ENCODE data around the gene FADS2. TPM values are rescaled to one million over a fixed set of nuclear protein-coding genes. Genes with fewer than 3 reads are reported as not detected.
"Not testable (repeated sequence)": the region's sequence is repeated elsewhere in the genome, so short reads cannot be mapped to it uniquely, and the experiment has no call there.

The FADS2 gene
- total RNA-seq, 1 experiment from 2014 or later: not detected

GRCh38 chr11:61868571-61869428, 40.7 kb downstream of the FADS2 start:
- no peak for DNase-seq (ENCODE audit: low spot score)

DNA sequence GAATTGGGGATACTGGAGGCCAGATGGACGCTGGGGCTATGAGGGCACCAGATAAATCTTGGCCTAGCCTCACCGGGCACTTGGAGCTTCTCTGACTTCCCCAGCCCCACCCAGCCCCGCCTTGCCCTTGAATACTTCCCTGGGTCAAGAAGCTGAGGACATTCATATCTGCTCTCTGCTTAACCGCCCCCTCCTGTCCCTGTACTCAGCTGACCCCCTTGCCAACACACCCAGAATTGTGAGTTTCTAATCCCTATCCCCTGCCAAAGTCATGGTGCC, 41.3 kb downstream of the FADS2 start:
- no peak for DNase-seq (ENCODE audit: low spot score)

GRCh38 chr11:61869708-61870451, 41.8 kb downstream of the FADS2 start:
- DNase-seq (ENCODE audit: low spot score): no peak

- DNase-seq (ENCODE audit: low spot score): no peak
Measured at GRCh38 chr11:61870541-61871031, 42.5 kb downstream of the FADS2 start.

DNA sequence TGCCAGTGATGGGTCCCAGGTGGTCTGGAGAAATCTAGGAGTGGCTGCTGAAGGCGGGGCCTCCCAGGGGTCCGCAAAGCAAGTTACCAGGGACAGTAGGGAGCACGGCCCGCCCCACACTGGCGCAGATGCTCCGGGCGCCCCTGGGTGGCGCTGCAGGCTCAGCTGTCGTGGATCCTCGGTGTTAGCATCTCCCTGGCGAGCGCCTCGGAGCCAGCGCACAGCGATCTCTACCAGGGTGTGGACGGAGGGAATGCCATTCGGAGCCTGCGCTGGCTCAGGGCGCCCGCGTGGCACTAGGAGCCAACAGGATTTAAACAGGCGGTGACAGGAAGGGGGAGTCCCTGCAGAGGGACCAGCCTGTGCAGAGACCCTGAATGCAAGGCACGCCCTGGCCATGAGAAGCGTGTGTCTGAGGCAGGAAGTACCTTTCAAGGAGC, 43.1 kb downstream of the FADS2 start:
- peak; percentile 84 for DNase-seq (ENCODE audit: low spot score)

GRCh38 chr11:61872935-61873565, 45.0 kb downstream of the FADS2 start:
- no peak for DNase-seq (ENCODE audit: low spot score)

DNA sequence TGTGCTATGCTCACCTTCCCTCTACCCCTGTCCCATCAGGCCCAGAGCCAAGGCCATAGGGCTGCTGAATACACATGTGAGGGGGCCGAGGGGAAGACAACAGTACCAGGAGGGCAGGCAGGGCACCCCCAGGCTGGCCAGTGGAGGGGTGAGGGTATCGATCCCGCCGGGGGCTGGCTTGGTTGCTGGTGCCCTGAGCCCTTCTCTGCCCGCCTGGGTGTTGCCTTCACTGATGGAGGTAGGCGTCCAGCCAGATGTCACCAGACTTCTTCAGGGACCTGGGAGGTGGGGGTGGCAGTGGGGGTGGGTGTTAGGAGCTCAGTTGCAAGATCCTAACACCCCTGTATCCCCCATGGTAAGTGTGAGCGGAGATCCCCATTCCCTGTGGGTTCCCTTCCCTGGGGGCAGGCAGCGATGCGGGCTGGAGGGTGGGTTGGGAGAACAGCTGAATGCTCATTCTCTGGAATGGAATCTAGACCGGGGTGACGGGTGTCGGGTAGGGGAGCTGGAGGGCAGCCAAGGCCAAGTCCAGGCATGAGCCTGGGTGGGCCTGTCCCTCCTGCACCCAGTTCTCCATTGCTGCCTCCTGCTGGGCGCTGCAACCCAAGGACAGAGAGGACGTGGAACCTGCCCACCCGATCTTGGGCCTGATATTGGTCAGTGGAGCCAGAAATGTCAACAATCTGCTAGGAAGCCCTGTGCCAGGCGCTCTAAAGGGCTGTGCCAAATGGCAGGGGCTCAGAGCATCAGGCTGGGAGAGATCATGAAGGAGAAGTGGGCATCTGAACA, 45.7 kb downstream of the FADS2 start:
- DNase-seq (ENCODE audit: low spot score): no peak

DNA sequence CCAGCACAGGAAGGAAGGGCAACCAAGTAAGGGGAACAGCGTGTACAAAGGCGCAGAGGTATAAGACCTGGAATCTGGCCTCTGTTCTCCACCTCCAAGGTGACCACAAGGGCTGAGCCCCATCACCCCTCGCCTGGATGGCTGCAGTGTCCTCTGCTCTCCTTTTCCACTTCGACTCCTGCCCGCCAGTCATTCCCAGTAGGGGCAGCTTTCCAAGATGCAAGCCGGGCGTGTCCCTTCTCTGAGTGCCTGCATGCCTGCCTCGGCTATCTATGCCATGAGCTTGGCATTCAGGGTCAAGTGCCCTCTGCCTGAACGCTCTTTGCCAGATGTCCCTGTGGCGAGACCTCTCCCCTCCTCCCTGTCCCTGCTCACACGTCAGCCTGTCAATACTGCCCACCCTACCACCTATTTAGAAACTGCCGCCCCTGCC, 46.3 kb downstream of the FADS2 start:
- DNase-seq (ENCODE audit: low spot score): no peak

DNA sequence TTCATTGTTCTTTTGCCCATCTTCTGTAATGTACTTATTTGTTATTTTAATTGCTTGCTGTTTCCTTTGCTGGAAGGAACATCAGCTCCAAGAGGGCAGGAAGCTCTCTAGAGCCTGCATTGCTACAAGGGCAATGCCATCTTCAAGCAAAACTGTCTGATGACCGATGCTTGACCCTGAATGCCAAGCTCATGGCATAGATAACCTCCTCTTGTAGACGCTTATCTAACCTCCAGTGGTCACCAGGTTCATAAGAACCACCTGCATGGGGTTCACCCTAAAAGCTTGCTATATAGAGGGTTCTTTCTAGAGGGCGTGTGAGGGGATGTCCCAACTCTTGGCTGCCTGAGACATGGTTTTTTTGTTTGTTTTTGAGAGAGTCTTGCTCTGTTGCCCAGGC, 46.8 kb downstream of the FADS2 start:
- DNase-seq (ENCODE audit: low spot score): no peak

GRCh38 chr11:61875698-61876097, 47.6 kb downstream of the FADS2 start:
- no peak for DNase-seq (ENCODE audit: low spot score)

DNA sequence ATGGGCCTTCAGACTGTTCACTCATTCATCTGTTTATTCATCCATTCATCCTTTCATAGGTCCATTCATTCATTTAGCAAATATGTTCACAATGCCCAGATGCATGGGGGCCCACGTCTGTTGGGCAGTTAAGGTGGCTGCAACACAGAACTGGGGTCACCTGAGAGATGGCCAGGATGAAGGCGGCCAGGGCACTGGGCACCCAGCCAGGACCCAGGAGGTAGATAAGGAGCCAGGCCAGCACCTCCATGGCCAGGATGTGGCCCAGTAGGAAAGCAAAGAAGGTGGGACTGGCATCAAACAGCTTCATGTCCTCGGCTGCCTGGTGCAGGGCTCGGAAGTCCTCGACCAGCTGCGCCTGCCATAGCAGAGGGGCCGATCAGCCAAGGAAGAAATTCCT, 51.1 kb downstream of the FADS2 start:
- no peak for DNase-seq (ENCODE audit: low spot score)

GRCh38 chr11:61880031-61880430, 51.9 kb downstream of the FADS2 start:
- DNase-seq (ENCODE audit: low spot score): no peak

GRCh38 chr11:61880454-61880853, 52.4 kb downstream of the FADS2 start:
- no peak for DNase-seq (ENCODE audit: low spot score)

DNA sequence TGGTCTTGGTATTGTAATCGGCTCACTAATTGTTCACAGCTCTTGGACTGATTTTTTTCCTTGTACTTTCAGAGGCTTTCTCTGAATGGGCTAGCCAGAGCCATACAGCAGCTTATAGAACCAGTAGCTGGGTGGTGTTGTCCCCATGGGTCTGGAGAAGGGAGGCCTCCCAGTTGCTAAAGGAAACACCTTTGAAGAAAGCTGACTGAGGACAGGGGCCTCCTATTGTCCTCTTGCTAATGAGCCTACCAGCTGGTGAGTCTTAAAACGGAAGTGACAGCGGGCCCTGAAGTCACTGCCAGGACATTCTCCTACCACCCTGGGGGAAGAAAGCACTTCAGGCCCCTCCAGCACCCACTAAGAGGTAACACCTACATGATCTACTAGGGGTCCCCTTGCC, 53.3 kb downstream of the FADS2 start:
- DNase-seq (ENCODE audit: low spot score): no peak

GRCh38 chr11:61882267-61882666, 54.2 kb downstream of the FADS2 start:
- not testable (repeated sequence) for DNase-seq (ENCODE audit: low spot score)

DNA sequence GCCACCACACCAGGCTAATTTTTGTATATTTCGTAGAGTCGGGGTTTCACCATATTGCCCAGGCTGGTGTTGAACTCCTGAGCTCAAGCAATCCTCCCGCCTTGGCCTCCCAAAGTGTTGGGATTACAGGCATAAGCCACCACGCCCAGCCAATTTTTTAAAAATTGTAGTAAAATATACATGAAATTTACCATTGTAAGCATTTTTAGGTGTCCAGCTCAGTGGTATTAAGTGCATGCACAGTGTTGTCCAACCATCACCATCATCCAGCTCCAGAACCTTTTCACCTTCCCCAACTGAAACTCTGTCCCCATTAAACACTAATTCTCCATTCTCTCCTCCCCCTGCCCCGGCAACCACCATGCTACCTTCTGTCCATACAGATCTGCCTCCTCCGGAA, 54.8 kb downstream of the FADS2 start:
- DNase-seq (ENCODE audit: low spot score): no peak

DNA sequence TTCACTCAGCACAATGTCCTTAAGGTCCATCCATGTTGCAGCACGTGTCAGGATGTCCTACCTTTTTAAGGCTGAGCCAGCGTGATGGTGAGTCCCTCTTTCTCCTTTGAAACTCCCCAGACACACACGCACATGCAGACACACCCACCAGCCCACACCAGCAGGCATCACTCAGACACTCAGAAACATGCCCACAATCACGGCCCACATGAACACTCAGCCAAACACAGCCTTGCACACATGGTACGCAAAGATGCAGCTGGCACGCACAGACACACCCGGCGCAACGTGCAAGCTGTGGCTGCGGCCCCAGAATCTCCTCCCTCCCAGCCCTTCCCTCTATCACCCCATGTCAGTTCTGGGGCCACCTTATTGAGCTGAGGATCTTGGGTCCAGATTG, 55.2 kb downstream of the FADS2 start:
- no peak for DNase-seq (ENCODE audit: low spot score)

DNA sequence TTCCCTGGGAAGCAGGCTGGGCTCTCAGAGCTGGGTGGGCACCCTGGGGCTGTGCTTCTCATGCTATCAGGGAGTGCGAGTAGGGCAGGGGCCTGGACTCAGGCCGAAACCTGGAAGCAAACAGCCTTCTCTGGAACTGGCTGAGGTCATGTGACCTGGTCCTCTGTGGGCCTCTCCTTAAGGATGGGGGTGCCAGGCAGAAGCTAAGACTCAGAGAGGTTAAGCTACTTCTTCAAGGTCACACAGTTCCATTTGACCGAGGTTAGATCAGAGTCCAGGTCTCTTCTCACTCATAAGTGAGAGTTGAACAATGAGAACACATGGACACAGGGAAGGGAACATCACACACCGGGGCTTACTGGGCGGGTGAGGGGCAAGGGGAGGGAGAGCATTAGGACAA, 55.8 kb downstream of the FADS2 start:
- DNase-seq (ENCODE audit: low spot score): no peak

- DNase-seq (ENCODE audit: low spot score): no peak
Measured at GRCh38 chr11:61885166-61885778, 57.2 kb downstream of the FADS2 start.

DNA sequence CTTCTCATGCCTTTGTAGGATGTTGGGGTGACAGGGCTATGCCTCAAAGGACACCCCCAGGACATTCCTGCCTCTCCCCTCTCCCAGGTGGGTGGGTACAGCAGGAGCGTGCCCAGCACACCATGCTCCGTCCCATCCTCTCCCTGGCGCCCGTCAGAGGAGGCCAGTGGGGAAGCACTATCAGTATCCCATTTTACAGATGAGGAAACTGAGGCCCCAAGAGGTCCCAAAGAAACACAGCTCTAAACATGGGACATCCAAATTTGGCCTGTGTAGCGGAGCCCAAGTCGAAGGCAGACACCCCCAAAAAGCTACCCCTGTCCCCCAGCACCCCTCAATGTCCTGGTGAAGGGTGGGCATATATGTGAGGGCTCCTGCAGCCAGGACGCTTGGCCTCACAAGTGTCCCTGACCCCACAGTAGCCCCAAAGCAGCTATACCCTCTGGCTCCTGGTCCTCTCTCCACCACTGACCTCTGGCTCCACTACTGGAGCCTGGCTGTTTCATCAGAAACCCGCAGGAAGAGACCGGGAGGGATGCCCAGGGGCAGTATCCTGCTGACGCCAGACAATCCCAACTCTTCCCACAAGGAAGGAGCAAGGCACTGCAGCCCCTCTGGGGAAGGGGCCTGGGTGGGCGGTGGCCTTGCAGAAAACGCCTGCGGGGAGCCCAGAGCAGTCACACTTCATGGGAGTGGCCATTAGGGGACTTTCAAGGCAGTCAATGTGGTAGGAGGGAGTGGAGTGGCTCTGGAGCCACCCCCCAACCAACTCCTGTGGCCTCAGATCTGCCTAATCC, 57.9 kb downstream of the FADS2 start:
- DNase-seq (ENCODE audit: low spot score): no peak

Measured in HT-29 (cell line).